MM.1S (cell line): ENCODE results near the gene CNPY1.

Source experiments
- DNase-seq: peaks from one replicate; pipeline ENCODE4 v3.0.0-alpha.2; 2015
- H2AFZ ChIP-seq: fragments of 300-600 bp; sonication (generic); 2 replicates; pipeline ENCODE4 v1.6.0; 2016; ENCODE audit warnings: antibody characterized with exemption, low read length
- H3F3A ChIP-seq: fragments of 300-600 bp; sonication (generic); 2 replicates; pipeline ENCODE4 v1.6.1; 2016; ENCODE audit warnings: mild to moderate bottlenecking, antibody characterized with exemption, low read length, moderate library complexity, mixed read lengths; ENCODE audit not compliant: insufficient read depth
- H3K27ac ChIP-seq: fragments of 300-600 bp; sonication (generic); 2 replicates; pipeline ENCODE4 v1.5.1; 2016; ENCODE audit warnings: mild to moderate bottlenecking, low read length
- H3K27me3 ChIP-seq: fragments of 300-600 bp; sonication (generic); replicated peaks from 2 replicates; pipeline ENCODE4 v1.6.0; 2016; ENCODE audit warnings: low read length; ENCODE audit not compliant: insufficient read depth
- H3K36me3 ChIP-seq: fragments of 300-600 bp; sonication (generic); replicated peaks from 2 replicates; pipeline ENCODE4 v1.6.1; 2016; ENCODE audit warnings: mild to moderate bottlenecking, low read length, mixed read lengths; ENCODE audit not compliant: insufficient read depth
- H3K4me1 ChIP-seq: fragments of 300-600 bp; sonication (generic); 2 replicates; pipeline ENCODE4 v1.6.1; 2016; ENCODE audit warnings: low read length, mixed read lengths
- H3K4me2 ChIP-seq: fragments of 300-600 bp; sonication (generic); 2 replicates; pipeline ENCODE4 v1.6.0; 2016; ENCODE audit warnings: low read depth, low read length
- H3K4me3 ChIP-seq: fragments of 300-600 bp; sonication (generic); 2 replicates; pipeline ENCODE4 v1.5.1; 2016; ENCODE audit warnings: low read length, mixed read lengths
- H3K79me2 ChIP-seq: fragments of 300-600 bp; sonication (generic); 2 replicates; pipeline ENCODE4 v1.6.1; 2016; ENCODE audit warnings: mixed run types, low read length, mixed read lengths
- H3K9ac ChIP-seq: fragments of 300-600 bp; sonication (generic); 2 replicates; pipeline ENCODE4 v1.6.1; 2016; ENCODE audit warnings: low read length, mixed read lengths
- H3K9me2 ChIP-seq: fragments of 300-600 bp; sonication (generic); replicated peaks from 2 replicates; pipeline ENCODE4 v1.6.1; 2016; ENCODE audit warnings: mild to moderate bottlenecking, low read length, mixed read lengths; ENCODE audit not compliant: insufficient read depth
- H3K9me3 ChIP-seq: fragments of 300-600 bp; sonication (generic); replicated peaks from 2 replicates; pipeline ENCODE4 v1.6.1; 2016; ENCODE audit warnings: mild to moderate bottlenecking, low read length, mixed read lengths; ENCODE audit not compliant: insufficient read depth
- H4K20me1 ChIP-seq: fragments of 300-600 bp; sonication (generic); 2 replicates; pipeline ENCODE4 v1.6.1; 2016; ENCODE audit warnings: mild to moderate bottlenecking, low read length, moderate library complexity, mixed read lengths; ENCODE audit not compliant: insufficient read depth
- CTCF ChIP-seq: fragments of 300-600 bp; sonication (generic); IDR thresholded peaks from 2 replicates; pipeline ENCODE4 v1.5.1; 2016; ENCODE audit warnings: antibody characterized with exemption, low read length, mixed read lengths
- EZH2 ChIP-seq: fragments of 300-600 bp; sonication (generic); optimal IDR thresholded peaks from 2 replicates; pipeline ENCODE3; 2017; ENCODE audit warnings: low read depth, mild to moderate bottlenecking, antibody characterized with exemption, low read length, mixed read lengths
- EZH2phosphoT487 ChIP-seq: fragments of 300-600 bp; sonication (generic); IDR thresholded peaks from 2 replicates; pipeline ENCODE4 v1.6.1; 2018; ENCODE audit warnings: antibody characterized with exemption, low read length

CNPY1 gene

GRCh38 chr7:155562106-155562505 lies 15.7 kb upstream of the CNPY1 start:
- Histone ChIP-seq H3K4me1 (0 out of 2 replicates have a peak, but pooled peaks cover 3% of the 10 kb centered on the region), H3K27ac (no peak overlapping the region), H2AFZ (no peak overlapping the region), H3K27me3 (peaks cover 84% of the 10 kb centered on the region), H3K9me2 (no peaks in the 10 kb centered on the region), H3F3A (no peaks in the 10 kb centered on the region), H4K20me1 (no peaks in the 10 kb centered on the region), H3K4me3 (no peak overlapping the region), H3K36me3 (no peaks in the 10 kb centered on the region), H3K9me3 (no peaks in the 10 kb centered on the region), H3K9ac (no peak overlapping the region), H3K79me2 (no peaks in the 10 kb centered on the region), H3K4me2 (no peak overlapping the region)
- no peak for TF ChIP-seq CTCF
- no peak for TF ChIP-seq EZH2phosphoT487
- no peak for DNase-seq

DNA sequence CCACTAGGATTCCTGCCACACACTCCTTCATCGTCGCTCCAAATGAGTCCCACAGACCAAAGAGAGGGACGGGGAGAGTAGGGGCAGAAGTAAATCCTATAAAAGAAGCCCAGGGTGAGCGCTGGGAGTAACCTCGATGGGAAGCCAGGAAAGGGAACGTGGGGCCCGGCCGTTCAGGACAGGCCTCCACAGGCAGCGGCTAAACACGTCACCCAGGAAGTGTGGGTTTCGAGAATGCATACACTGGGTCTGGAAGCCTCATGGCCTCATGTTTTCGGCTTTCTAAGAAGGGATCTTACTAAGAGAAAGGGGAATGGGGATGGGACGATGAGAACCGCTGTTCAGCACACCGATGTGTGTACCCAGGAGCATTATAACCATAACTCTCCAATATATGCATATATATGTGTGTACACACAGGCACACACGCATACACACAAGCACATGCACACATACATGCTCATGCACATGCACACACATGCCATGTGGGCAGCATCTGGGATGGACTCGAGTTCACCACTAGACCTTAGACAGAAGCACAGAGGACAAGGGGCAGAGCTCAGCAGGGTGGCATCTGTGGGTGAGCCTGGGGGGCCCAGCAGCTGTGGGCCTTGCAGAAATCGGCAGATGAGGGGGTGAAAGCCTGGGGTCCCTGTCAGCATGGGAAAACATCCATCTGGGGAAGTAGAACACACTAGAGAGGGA lies 14.8 kb upstream of the CNPY1 start:
- TF ChIP-seq CTCF, result no peak
- no peak for TF ChIP-seq EZH2
- H3K27me3 ChIP-seq, result peaks cover 84% of the 10 kb centered on the region
- no peak overlapping the region for H2AFZ ChIP-seq

DNA sequence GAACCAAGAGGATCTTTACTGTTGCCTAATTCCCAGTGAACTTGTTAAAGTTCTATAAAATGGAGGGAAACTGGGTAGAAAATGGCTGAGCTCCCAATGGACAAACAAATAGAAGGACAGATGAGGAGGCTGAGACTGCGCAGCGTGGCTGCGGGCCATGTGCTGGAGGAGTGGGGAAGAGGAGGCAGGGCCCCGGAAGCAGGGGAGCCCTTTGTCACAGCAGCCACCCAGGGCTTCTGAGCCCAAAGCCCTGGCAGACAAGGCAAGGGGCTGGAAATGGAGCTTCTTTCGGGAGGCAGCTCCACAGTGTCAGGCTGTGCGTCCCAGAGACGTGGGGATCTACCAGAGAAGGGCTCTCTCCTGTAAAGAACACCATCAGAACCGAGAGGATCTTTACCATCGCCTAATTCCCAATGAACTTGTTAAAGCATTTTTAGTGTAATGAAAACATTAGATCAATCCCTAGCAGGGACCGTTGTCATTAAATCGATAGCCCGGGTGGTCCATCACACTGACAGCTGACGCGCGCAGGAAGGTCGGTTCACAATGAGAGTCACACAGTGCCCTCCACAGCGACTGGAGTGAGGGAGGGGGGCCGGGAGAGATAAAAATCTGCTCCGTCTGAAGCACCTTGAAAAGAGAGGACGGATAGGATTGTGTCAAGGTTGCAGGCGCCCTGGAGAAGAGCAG lies 14.0 kb upstream of the CNPY1 start:
- Histone ChIP-seq H3K4me1 (0 out of 2 replicates have a peak, but pooled peaks cover 3% of the 10 kb centered on the region), H3F3A (no peaks in the 10 kb centered on the region), H3K27me3 (peaks cover 82% of the 10 kb centered on the region), H4K20me1 (no peaks in the 10 kb centered on the region), H3K9me2 (no peaks in the 10 kb centered on the region), H3K4me2 (no peak overlapping the region), H3K79me2 (no peaks in the 10 kb centered on the region), H3K9me3 (no peaks in the 10 kb centered on the region), H3K9ac (no peak overlapping the region), H3K36me3 (no peaks in the 10 kb centered on the region), H2AFZ (no peak overlapping the region), H3K4me3 (no peak overlapping the region), H3K27ac (no peak overlapping the region)
- no peak for DNase-seq
- TF ChIP-seq EZH2phosphoT487 (no peak), EZH2 (no peak), CTCF (no peak)

More for the DNA sequence above, 14.8 kb upstream of the CNPY1 start:
- Histone ChIP-seq H3K4me3 (no peak overlapping the region), H3K4me1 (0 out of 2 replicates have a peak, but pooled peaks cover 3% of the 10 kb centered on the region), H3K9ac (no peak overlapping the region), H3K9me3 (no peaks in the 10 kb centered on the region), H3K4me2 (no peak overlapping the region), H3K36me3 (no peaks in the 10 kb centered on the region), H3K79me2 (no peaks in the 10 kb centered on the region), H3F3A (no peaks in the 10 kb centered on the region), H3K27ac (no peak overlapping the region), H3K9me2 (no peaks in the 10 kb centered on the region), H4K20me1 (no peaks in the 10 kb centered on the region)
- no peak for DNase-seq
